IMR-90 (cell line): ENCODE results near the gene FCRL6. TPM values are rescaled to one million over a fixed set of nuclear protein-coding genes. Genes with fewer than 3 reads are reported as not detected.

Experiments used
- ATAC-seq: fragments of 200-7000 bp; cut with Tn5 transposase; 2 replicates; pipeline ENCODE4 v1.9.1; 2020; ENCODE audit warnings: low read depth, mild to moderate bottlenecking, moderate library complexity
- BruUV-seq: library from RNA; stranded (reverse); fragments of 400-500 nt; replicated peaks from 2 replicates; lab custom pipeline; 2021; lab: Mats Ljungman, UMichigan
- CTCF ChIA-PET: fragments of 300-600 bp; formaldehyde crosslinking; extraction: SDS; loops from one replicate; lab custom pipeline; 2021; ENCODE audit warnings: antibody characterized with exemption; lab: Yijun Ruan, JAX
- POLR2A ChIA-PET: fragments of 300-600 bp; sonication (Branson Sonifier 250); formaldehyde crosslinking; loops from one replicate; lab custom pipeline; 2022; ENCODE audit warnings: antibody characterized with exemption; ENCODE audit not compliant: unreplicated experiment; lab: Charles Lee
- DNase-seq: peaks from one replicate; pipeline ENCODE4 v3.0.0; 2013
- H2AFZ ChIP-seq: replicated peaks from 2 replicates; pipeline ENCODE3; 2013; ENCODE audit warnings: low read length, mild to moderate bottlenecking; ENCODE audit not compliant: poor library complexity
- H2AK5ac ChIP-seq: 2 replicates; pipeline ENCODE4 v1.6.1; 2013; ENCODE audit warnings: low read depth, low read length, inconsistent platforms
- H2AK9ac ChIP-seq: replicated peaks from 2 replicates; pipeline ENCODE3; 2013; ENCODE audit warnings: mild to moderate bottlenecking, low read depth, low read length, moderate library complexity; ENCODE audit not compliant: poor library complexity
- H2BK120ac ChIP-seq: 2 replicates; pipeline ENCODE4 v1.6.1; 2013; ENCODE audit warnings: low read depth, low read length, inconsistent platforms
- H2BK15ac ChIP-seq: 3 replicates; pipeline ENCODE4 v1.6.1; 2013; ENCODE audit warnings: low read depth, low read length, inconsistent platforms
- H2BK20ac ChIP-seq: 2 replicates; pipeline ENCODE4 v1.6.1; 2013; ENCODE audit warnings: low read depth, mild to moderate bottlenecking, inconsistent platforms, low read length, moderate library complexity
- H2BK5ac ChIP-seq: 2 replicates; pipeline ENCODE4 v1.6.1; 2013; ENCODE audit warnings: mild to moderate bottlenecking, low read depth, low read length, inconsistent platforms; ENCODE audit not compliant: poor library complexity, severe bottlenecking
- H3K14ac ChIP-seq: replicated peaks from 2 replicates; pipeline ENCODE4 v1.6.1; 2013; ENCODE audit warnings: low read depth, low read length, inconsistent platforms
- H3K18ac ChIP-seq: 2 replicates; pipeline ENCODE4 v1.6.1; 2013; ENCODE audit warnings: low read depth, low read length, control low read depth
- H3K23ac ChIP-seq: 2 replicates; pipeline ENCODE4 v1.6.1; 2013; ENCODE audit warnings: low read depth, low read length, inconsistent platforms
- H3K27ac ChIP-seq: 2 replicates; pipeline ENCODE4 v1.5.1; 2013; ENCODE audit warnings: mild to moderate bottlenecking, control low read depth, low read length; ENCODE audit not compliant: insufficient read depth
- H3K27me3 ChIP-seq: 2 replicates; pipeline ENCODE4 v1.6.1; 2013; ENCODE audit warnings: low read length; ENCODE audit not compliant: control insufficient read depth, insufficient read depth
- H3K36me3 ChIP-seq: 2 replicates; pipeline ENCODE4 v1.6.1; 2013; ENCODE audit warnings: low read length, mixed read lengths; ENCODE audit not compliant: control insufficient read depth, insufficient read depth
- H3K4ac ChIP-seq: 2 replicates; pipeline ENCODE4 v1.6.1; 2013; ENCODE audit warnings: low read depth, low read length, inconsistent platforms
- H3K4me1 ChIP-seq: 2 replicates; pipeline ENCODE4 v1.6.1; 2013; ENCODE audit warnings: low read length, mixed read lengths; ENCODE audit not compliant: control insufficient read depth, insufficient read depth
- H3K4me2 ChIP-seq: 2 replicates; pipeline ENCODE4 v1.6.1; 2013; ENCODE audit warnings: low read depth, mild to moderate bottlenecking, control low read depth, low read length, moderate library complexity
- H3K4me3 ChIP-seq: 2 replicates; pipeline ENCODE4 v1.5.1; 2013; ENCODE audit warnings: low read depth, mild to moderate bottlenecking, control low read depth, low read length, moderate library complexity; ENCODE audit not compliant: insufficient read depth
- H3K56ac ChIP-seq: 2 replicates; pipeline ENCODE4 v1.6.1; 2013; ENCODE audit warnings: low read length, inconsistent platforms; ENCODE audit not compliant: insufficient read depth; ENCODE audit errors: extremely low read depth
- H3K79me1 ChIP-seq, 2 experiments: 2 replicates each; pipeline ENCODE4 v1.6.1; 2013; ENCODE audit warnings: low read length in 2 of 2, inconsistent platforms in 1 of 2, low read depth in 1 of 2
- H3K9ac ChIP-seq: 2 replicates; pipeline ENCODE4 v1.6.1; 2013; ENCODE audit warnings: low read depth, low read length, control low read depth
- H3K9me1 ChIP-seq: 2 replicates; pipeline ENCODE4 v1.6.1; 2013; ENCODE audit warnings: low read length, inconsistent platforms; ENCODE audit not compliant: insufficient read depth
- H3K9me3 ChIP-seq: 2 replicates; pipeline ENCODE4 v1.6.1; 2013; ENCODE audit warnings: low read length; ENCODE audit not compliant: control insufficient read depth, insufficient read depth
- H4K20me1 ChIP-seq: 2 replicates; pipeline ENCODE4 v1.6.1; 2013; ENCODE audit warnings: low read length, inconsistent platforms; ENCODE audit not compliant: insufficient read depth
- H4K5ac ChIP-seq: 2 replicates; pipeline ENCODE4 v1.6.1; 2013; ENCODE audit warnings: mild to moderate bottlenecking, low read depth, low read length, control low read depth
- H4K8ac ChIP-seq, 2 experiments: 2 replicates each; pipeline ENCODE4 v1.6.1; 2013; ENCODE audit warnings: low read depth in 2 of 2, low read length in 2 of 2, control low read depth in 1 of 2, inconsistent platforms in 1 of 2
- H4K91ac ChIP-seq: 2 replicates; pipeline ENCODE4 v1.6.1; 2013; ENCODE audit warnings: low read depth, low read length, inconsistent platforms; ENCODE audit not compliant: insufficient read depth
- CEBPB ChIP-seq: IDR thresholded peaks from 2 replicates; pipeline ENCODE4 v1.6.1; 2012; ENCODE audit warnings: low read depth, low read length, improper control_type of control experiment
- CTCF ChIP-seq: conservative IDR thresholded peaks from 2 replicates; pipeline ENCODE4 v1.5.1; 2012; ENCODE audit warnings: mild to moderate bottlenecking, low read depth, low read length, improper control_type of control experiment
- MAZ ChIP-seq: IDR thresholded peaks from 2 replicates; pipeline ENCODE4 v1.6.1; 2012; ENCODE audit warnings: low read depth, mild to moderate bottlenecking, low read length, improper control_type of control experiment, moderate library complexity, borderline replicate concordance
- MXI1 ChIP-seq: IDR thresholded peaks from 2 replicates; pipeline ENCODE4 v1.6.1; 2012; ENCODE audit warnings: low read depth, mild to moderate bottlenecking, low read length, moderate library complexity, borderline replicate concordance
- NFE2L2 ChIP-seq: fragments of 150-350 bp; IDR thresholded peaks from 2 replicates; pipeline ENCODE4 v1.6.1; 2016; ENCODE audit warnings: low read depth, mild to moderate bottlenecking, low read length
- RAD21 ChIP-seq: IDR thresholded peaks from 2 replicates; pipeline ENCODE4 v1.6.1; 2012; ENCODE audit warnings: low read length, improper control_type of control experiment
- RCOR1 ChIP-seq: IDR thresholded peaks from 2 replicates; pipeline ENCODE4 v1.6.1; 2012; ENCODE audit warnings: mild to moderate bottlenecking, low read length, improper control_type of control experiment; ENCODE audit not compliant: insufficient replicate concordance
- RFX5 ChIP-seq: IDR thresholded peaks from 2 replicates; pipeline ENCODE4 v1.8.0; 2012; ENCODE audit warnings: low read depth, mild to moderate bottlenecking, low read length, moderate library complexity
- SMC3 ChIP-seq: fragments of 150-350 bp; IDR thresholded peaks from 2 replicates; pipeline ENCODE4 v1.6.1; 2016; ENCODE audit warnings: low read depth, mild to moderate bottlenecking, antibody characterized with exemption, low read length, moderate library complexity
- USF2 ChIP-seq: fragments of 150-350 bp; IDR thresholded peaks from 2 replicates; pipeline ENCODE4 v1.6.1; 2017; ENCODE audit warnings: mild to moderate bottlenecking, antibody characterized with exemption, low read length, low read depth
- WGBS, 2 experiments: methylation state at CpG; one replicate each; pipeline versions ENCODE4 v1.1.5 to v1.1.7; 2013; ENCODE audit warnings: missing lambda C conversion rate in 2 of 2; ENCODE audit not compliant: insufficient read length in 1 of 2; ENCODE audit errors: extremely low coverage in 2 of 2; 5-methylcytosine and 5-hydroxymethylcytosine counted together
- dilution Hi-C: fragments of 300-500 bp; cut with HindIII; formaldehyde crosslinking; loops from one replicate; pipeline ENCODE4 v1.14.3; 2018; ENCODE audit warnings: low sequenced_read_pairs; ENCODE audit not compliant: unreplicated experiment
- in situ Hi-C: fragments of 300-500 bp; cut with MboI; formaldehyde crosslinking; loops from 3 replicates; pipeline ENCODE4 v1.14.3; 2019; ENCODE audit warnings: low sequenced_read_pairs, inconsistent platforms, mixed read lengths
- intact Hi-C: fragments of 100-400 bp; cut with micrococcal nuclease; formaldehyde crosslinking; loops from 2 replicates; pipeline ENCODE4 v1.10.0; 2022
- polyA plus RNA-seq, 3 experiments: library from polyadenylated mRNA; depleted of rRNA; stranded (reverse); fragments of >200 nt; gene quantifications; 2 replicates each; pipeline ENCODE4 v1.2.3, GENCODE V29; 2012; ENCODE audit warnings: low replicate concordance in 1 of 3
- total RNA-seq: library from RNA; depleted of rRNA; stranded (reverse); fragments of >200 nt; gene quantifications from 2 replicates; pipeline ENCODE4 v1.2.3, GENCODE V29; 2012

FCRL6 gene
- total and polyA plus RNA-seq, 2 of the 4 experiments (the other 2 are of a cell fraction), result not detected

- no peaks in the 10 kb centered on the region for H4K20me1 ChIP-seq
- H3K4me1 ChIP-seq, result no peaks in the 10 kb centered on the region; the same call in 1 of the 2 replicates
- no CpG with 5 or more reads among the region's 1 CpG for WGBS, 2 experiments
- H4K5ac ChIP-seq, result no peak overlapping the region
- ATAC-seq (no peak), DNase-seq (no peak)
- no peak overlapping the region for H2AFZ ChIP-seq
- no peak overlapping the region for H3K23ac ChIP-seq
- H3K36me3 ChIP-seq, result no peaks in the 10 kb centered on the region
- no peaks in the 10 kb centered on the region for H3K79me1 ChIP-seq
- H2BK15ac ChIP-seq, result no peak overlapping the region
- in situ Hi-C loops (no loop called here), intact Hi-C loops (loop anchor here (10.0 kb wide), 1 partner anchor 1546 kb away; no protein-coding TSS in a partner anchor), dilution Hi-C loops (no loop called here)
- no peak overlapping the region for H2AK9ac ChIP-seq
- no TSS peak for BruUV-seq
- H3K56ac ChIP-seq, result no peak overlapping the region
- no peak overlapping the region for H2AK5ac ChIP-seq
- no peak overlapping the region for H2BK120ac ChIP-seq
- H4K8ac ChIP-seq, result no peak overlapping the region
- CTCF ChIA-PET, result no interaction called here
- H3K27ac ChIP-seq, result no peak overlapping the region
- no peaks in the 10 kb centered on the region for H3K9me3 ChIP-seq
- no peak overlapping the region for H3K9ac ChIP-seq
- H3K27me3 ChIP-seq, result no peaks in the 10 kb centered on the region
- no peak overlapping the region for H3K14ac ChIP-seq
- TF ChIP-seq SMC3 (no peak), USF2 (no peak), MAZ (no peak), RCOR1 (no peak), RFX5 (no peak), RAD21 (no peak), NFE2L2 (no peak), MXI1 (no peak), CTCF (no peak), CEBPB (no peak)
- no peak overlapping the region for H4K91ac ChIP-seq
- H3K4me3 ChIP-seq, result no peak overlapping the region
- no peak overlapping the region for H2BK5ac ChIP-seq
- H2BK20ac ChIP-seq, result no peak overlapping the region
- peaks cover 2% of the 10 kb centered on the region; the same call in 1 of the 2 replicates for H3K9me1 ChIP-seq
- H3K4ac ChIP-seq, result no peak overlapping the region
- no peak overlapping the region for H3K18ac ChIP-seq
- POLR2A ChIA-PET, result no interaction called here
- H3K4me2 ChIP-seq, result no peak overlapping the region
Measured at GRCh38 chr1:159838715-159839114, 36.6 kb downstream of the FCRL6 start.
